HL-60 (cell line): ENCODE results near the gene IL31.

Experiments used
- DNase-seq, 2 experiments: peaks; one replicate each; pipeline ENCODE4 v3.0.0-alpha.2; 2010 to 2020; ENCODE audit warnings: low read depth in 1 of 2, low spot score in 1 of 2
- H3K27ac ChIP-seq: fragments of 250-450 bp; sonication (Bioruptor Pico); replicated peaks from 2 replicates; pipeline ENCODE4 v1.5.1; 2020; ENCODE audit warnings: mild to moderate bottlenecking, moderate library complexity
- H3K27me3 ChIP-seq: fragments of 250-450 bp; sonication (Bioruptor Pico); 2 replicates; pipeline ENCODE4 v1.5.1; 2021; ENCODE audit warnings: mild to moderate bottlenecking, moderate library complexity; ENCODE audit not compliant: insufficient read depth, poor library complexity, severe bottlenecking
- H3K4me3 ChIP-seq: replicated peaks from 2 replicates; pipeline ENCODE4 v1.5.1; 2011; ENCODE audit warnings: mild to moderate bottlenecking, control low read depth, low read length; ENCODE audit not compliant: insufficient read depth
- GABPA ChIP-seq: IDR thresholded peaks from 2 replicates; pipeline ENCODE4 v1.6.1; 2012; ENCODE audit warnings: low read depth
- POLR2AphosphoS5 ChIP-seq: IDR thresholded peaks from 2 replicates; pipeline ENCODE4 v1.6.1; 2012; ENCODE audit warnings: low read depth
- SPI1 ChIP-seq: IDR thresholded peaks from 2 replicates; pipeline ENCODE4 v1.6.1; 2012; ENCODE audit warnings: low read depth, mild to moderate bottlenecking, borderline replicate concordance
- TF ChIP-seq, protein P1 (sequence below): IDR thresholded peaks from 2 replicates; pipeline ENCODE4 v1.6.1; 2012; ENCODE audit warnings: low read depth; ENCODE audit not compliant: insufficient replicate concordance
- TF ChIP-seq, protein P2 (sequence below): IDR thresholded peaks from one replicate; pipeline ENCODE4 v1.5.1; 2011; ENCODE audit warnings: low read length, control low read depth, inconsistent platforms; ENCODE audit not compliant: insufficient read depth

Gene IL31

DNA sequence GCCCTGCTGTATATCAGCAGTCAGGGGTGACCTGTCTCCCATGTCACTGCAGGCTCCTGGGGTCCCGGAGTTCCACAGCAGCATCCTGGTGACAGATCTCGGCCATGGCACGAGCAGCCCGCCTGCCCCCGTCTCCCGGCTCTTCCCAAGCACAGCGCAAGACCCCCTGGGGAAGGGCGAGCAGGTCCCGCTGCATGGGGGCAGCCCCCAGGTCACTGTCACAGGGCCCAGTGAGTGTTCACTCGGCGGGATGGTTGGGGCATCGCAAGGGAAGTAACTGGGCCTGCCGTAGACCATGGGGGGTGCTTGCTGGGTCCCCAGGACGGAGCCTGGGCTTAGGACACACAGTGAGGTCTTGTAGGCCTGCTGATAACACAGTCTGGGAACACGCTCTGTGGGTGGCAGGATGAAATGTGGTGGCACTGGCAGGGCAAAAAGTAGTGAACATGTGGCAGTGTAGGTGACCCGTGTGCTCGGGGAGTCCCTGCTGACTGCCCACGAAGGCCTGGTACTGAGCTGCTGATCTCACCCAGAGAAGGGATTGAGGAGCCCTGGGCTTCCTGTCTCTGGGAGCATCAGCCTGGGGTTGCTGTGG, 38.5 kb downstream of the IL31 start:
- Histone ChIP-seq H3K4me3 (no peak overlapping the region), H3K27ac (no peak overlapping the region), H3K27me3 (no peaks in the 10 kb centered on the region)
- no peak for DNase-seq
- TF ChIP-seq, protein P1, sequence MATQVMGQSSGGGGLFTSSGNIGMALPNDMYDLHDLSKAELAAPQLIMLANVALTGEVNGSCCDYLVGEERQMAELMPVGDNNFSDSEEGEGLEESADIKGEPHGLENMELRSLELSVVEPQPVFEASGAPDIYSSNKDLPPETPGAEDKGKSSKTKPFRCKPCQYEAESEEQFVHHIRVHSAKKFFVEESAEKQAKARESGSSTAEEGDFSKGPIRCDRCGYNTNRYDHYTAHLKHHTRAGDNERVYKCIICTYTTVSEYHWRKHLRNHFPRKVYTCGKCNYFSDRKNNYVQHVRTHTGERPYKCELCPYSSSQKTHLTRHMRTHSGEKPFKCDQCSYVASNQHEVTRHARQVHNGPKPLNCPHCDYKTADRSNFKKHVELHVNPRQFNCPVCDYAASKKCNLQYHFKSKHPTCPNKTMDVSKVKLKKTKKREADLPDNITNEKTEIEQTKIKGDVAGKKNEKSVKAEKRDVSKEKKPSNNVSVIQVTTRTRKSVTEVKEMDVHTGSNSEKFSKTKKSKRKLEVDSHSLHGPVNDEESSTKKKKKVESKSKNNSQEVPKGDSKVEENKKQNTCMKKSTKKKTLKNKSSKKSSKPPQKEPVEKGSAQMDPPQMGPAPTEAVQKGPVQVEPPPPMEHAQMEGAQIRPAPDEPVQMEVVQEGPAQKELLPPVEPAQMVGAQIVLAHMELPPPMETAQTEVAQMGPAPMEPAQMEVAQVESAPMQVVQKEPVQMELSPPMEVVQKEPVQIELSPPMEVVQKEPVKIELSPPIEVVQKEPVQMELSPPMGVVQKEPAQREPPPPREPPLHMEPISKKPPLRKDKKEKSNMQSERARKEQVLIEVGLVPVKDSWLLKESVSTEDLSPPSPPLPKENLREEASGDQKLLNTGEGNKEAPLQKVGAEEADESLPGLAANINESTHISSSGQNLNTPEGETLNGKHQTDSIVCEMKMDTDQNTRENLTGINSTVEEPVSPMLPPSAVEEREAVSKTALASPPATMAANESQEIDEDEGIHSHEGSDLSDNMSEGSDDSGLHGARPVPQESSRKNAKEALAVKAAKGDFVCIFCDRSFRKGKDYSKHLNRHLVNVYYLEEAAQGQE, result no peak
- TF ChIP-seq GABPA, result no peak
- TF ChIP-seq SPI1, result no peak

DNA sequence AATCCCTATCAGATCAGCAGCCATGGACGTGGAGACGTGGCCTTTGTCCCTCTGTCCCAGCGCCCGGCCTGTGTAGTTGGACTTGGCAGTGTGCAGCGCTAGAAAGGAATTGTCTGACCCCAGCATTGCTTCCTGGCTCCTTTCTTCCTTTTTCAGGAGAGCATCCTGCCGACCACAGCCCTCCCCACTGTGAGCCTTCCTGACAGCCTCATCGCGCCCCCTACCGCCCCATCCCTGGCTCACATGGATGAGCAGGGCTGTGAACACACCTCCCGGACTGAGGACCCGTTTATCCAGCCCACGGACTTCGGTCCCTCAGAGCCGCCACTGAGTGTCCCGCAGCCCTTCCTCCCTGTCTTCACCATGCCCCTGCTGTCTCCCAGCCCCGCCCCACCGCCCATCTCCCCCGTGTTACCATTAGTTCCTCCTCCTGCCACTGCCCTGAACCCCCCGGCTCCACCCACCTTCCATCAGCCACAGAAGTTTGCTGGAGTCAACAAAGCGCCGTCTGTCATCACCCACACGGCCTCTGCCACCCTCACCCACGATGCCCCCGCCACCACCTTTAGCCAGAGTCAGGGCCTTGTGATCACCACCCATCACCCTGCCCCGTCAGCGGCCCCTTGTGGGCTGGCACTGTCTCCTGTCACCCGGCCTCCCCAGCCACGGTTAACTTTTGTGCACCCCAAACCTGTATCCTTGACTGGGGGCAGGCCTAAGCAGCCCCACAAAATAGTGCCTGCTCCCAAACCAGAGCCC, 40.6 kb downstream of the IL31 start:
- no peak overlapping the region for H3K27ac ChIP-seq
- DNase-seq, result no peak

DNA sequence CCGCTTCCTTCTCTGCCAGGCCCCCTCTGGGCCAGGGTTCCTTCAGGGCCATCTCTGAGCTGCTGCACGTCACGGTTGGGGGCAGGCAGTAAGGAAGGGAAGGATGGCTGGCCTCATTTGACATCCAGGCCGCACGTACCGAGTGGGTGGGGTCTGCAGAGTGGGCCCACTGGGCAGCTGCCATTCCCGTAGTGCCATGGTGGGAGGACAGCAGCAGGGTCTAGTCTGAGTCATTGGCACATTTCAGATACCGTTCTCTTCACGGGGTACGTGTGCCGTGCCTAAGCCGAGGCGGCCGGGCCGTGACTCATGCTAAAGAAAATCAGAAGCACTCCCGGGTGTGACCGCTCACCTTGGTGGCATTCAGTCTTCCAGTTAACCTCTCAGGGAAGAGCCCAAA, 43.9 kb downstream of the IL31 start:
- H3K4me3 ChIP-seq, result no peak overlapping the region
- no peak for TF ChIP-seq POLR2AphosphoS5
- TF ChIP-seq, protein P2, sequence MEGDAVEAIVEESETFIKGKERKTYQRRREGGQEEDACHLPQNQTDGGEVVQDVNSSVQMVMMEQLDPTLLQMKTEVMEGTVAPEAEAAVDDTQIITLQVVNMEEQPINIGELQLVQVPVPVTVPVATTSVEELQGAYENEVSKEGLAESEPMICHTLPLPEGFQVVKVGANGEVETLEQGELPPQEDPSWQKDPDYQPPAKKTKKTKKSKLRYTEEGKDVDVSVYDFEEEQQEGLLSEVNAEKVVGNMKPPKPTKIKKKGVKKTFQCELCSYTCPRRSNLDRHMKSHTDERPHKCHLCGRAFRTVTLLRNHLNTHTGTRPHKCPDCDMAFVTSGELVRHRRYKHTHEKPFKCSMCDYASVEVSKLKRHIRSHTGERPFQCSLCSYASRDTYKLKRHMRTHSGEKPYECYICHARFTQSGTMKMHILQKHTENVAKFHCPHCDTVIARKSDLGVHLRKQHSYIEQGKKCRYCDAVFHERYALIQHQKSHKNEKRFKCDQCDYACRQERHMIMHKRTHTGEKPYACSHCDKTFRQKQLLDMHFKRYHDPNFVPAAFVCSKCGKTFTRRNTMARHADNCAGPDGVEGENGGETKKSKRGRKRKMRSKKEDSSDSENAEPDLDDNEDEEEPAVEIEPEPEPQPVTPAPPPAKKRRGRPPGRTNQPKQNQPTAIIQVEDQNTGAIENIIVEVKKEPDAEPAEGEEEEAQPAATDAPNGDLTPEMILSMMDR, result no peak
- no peak for TF ChIP-seq GABPA
- TF ChIP-seq SPI1, result no peak
- TF ChIP-seq, protein P1, result no peak

More for the DNA sequence above, 40.6 kb downstream of the IL31 start:
- Histone ChIP-seq H3K4me3 (no peak overlapping the region), H3K27me3 (no peaks in the 10 kb centered on the region)
- TF ChIP-seq POLR2AphosphoS5 (no peak), SPI1 (no peak), GABPA (no peak)
- TF ChIP-seq, protein P1, result no peak
- TF ChIP-seq, protein P2, result no peak

More for the DNA sequence above, 43.9 kb downstream of the IL31 start:
- Histone ChIP-seq H3K27ac (no peak overlapping the region), H3K27me3 (no peaks in the 10 kb centered on the region)
- DNase-seq, result no peak
